H1 (cell line): ENCODE data around the gene DDX47. TPM values are rescaled to one million over a fixed set of nuclear protein-coding genes. Genes with fewer than 3 reads are reported as not detected.

Source experiments
- CTCF ChIA-PET: fragments of 300-600 bp; sonication (Branson Sonifier 250); formaldehyde crosslinking; loops from one replicate; lab custom pipeline; 2021; ENCODE audit not compliant: partially characterized antibody; lab: Charles Lee
- POLR2A ChIA-PET: fragments of 300-600 bp; sonication (Branson Sonifier 250); formaldehyde crosslinking; loops from one replicate; lab custom pipeline; 2021; ENCODE audit warnings: inconsistent platforms; ENCODE audit not compliant: partially characterized antibody; lab: Charles Lee
- DNase-seq, 2 experiments: peaks; one replicate each; pipeline versions ENCODE4 v3.0.0 to v3.0.0-alpha.2; 2010 to 2022; ENCODE audit warnings: low spot score in 2 of 2, low read depth in 1 of 2, mixed read lengths in 1 of 2
- FAIRE-seq: peaks from 2 replicates; lab custom pipeline; 2011; peaks lifted over from hg19 to GRCh38; lab: Jason Lieb, UNC
- H2AFZ ChIP-seq: 2 replicates; pipeline ENCODE4 v1.8.1; 2012; ENCODE audit warnings: low read length, inconsistent platforms
- H2AK5ac ChIP-seq: 2 replicates; pipeline ENCODE4 v1.6.1; 2013; ENCODE audit warnings: low read depth, low read length
- H2BK120ac ChIP-seq: replicated peaks from 2 replicates; pipeline ENCODE3; 2013; ENCODE audit warnings: low read depth, low read length, inconsistent platforms
- H2BK12ac ChIP-seq: 2 replicates; pipeline ENCODE4 v1.6.1; 2013; ENCODE audit warnings: low read depth, low read length
- H2BK15ac ChIP-seq: 2 replicates; pipeline ENCODE4 v1.6.1; 2013; ENCODE audit warnings: low read length
- H2BK20ac ChIP-seq: 2 replicates; pipeline ENCODE4 v1.6.1; 2013; ENCODE audit warnings: low read length
- H2BK5ac ChIP-seq: 2 replicates; pipeline ENCODE4 v1.6.1; 2013; ENCODE audit warnings: low read depth, low read length
- H3K14ac ChIP-seq: 2 replicates; pipeline ENCODE4 v1.6.1; 2013; ENCODE audit warnings: inconsistent platforms; ENCODE audit not compliant: insufficient read length
- H3K18ac ChIP-seq: 2 replicates; pipeline ENCODE4 v1.6.1; 2013; ENCODE audit warnings: low read length; ENCODE audit errors: extremely low read depth
- H3K23ac ChIP-seq: 2 replicates; pipeline ENCODE4 v1.6.1; 2013; ENCODE audit warnings: inconsistent platforms; ENCODE audit not compliant: insufficient read length
- H3K23me2 ChIP-seq: 2 replicates; pipeline ENCODE4 v1.6.1; 2013; ENCODE audit warnings: low read depth, low read length
- H3K27ac ChIP-seq: 2 replicates; pipeline ENCODE4 v1.6.1; 2011; ENCODE audit warnings: low read depth, low read length, inconsistent platforms
- H3K27me3 ChIP-seq, 4 experiments: replicated peaks in 1 of 4; 1 replicate in 1 of 4; 2 replicates in 3 of 4; pipeline versions ENCODE4 v1.6.1 to v1.8.1; 2011 to 2013; ENCODE audit warnings: low read length in 3 of 4, mild to moderate bottlenecking in 3 of 4, inconsistent platforms in 2 of 4, mixed read lengths in 2 of 4, moderate library complexity in 1 of 4; ENCODE audit not compliant: control insufficient read depth in 3 of 4, insufficient read depth in 3 of 4; ENCODE audit errors: extremely low read depth in 1 of 4
- H3K36me3 ChIP-seq, 4 experiments: 2 replicates each; pipeline versions ENCODE4 v1.6.1 to v1.8.1; 2011 to 2013; ENCODE audit warnings: mild to moderate bottlenecking in 4 of 4, low read length in 3 of 4, moderate library complexity in 2 of 4, control low read depth in 1 of 4, inconsistent platforms in 1 of 4; ENCODE audit not compliant: insufficient read depth in 4 of 4, control insufficient read depth in 2 of 4
- H3K4ac ChIP-seq: replicated peaks from 2 replicates; pipeline ENCODE3; 2013; ENCODE audit warnings: low read length, low read depth, mixed read lengths, inconsistent platforms; ENCODE audit not compliant: insufficient read length
- H3K4me1 ChIP-seq, 4 experiments: replicated peaks in 1 of 4; 1 replicate in 1 of 4; 2 replicates in 3 of 4; pipeline versions ENCODE4 v1.6.1 to v1.8.1; 2011 to 2013; ENCODE audit warnings: low read length in 3 of 4, inconsistent platforms in 2 of 4, mixed read lengths in 1 of 4; ENCODE audit not compliant: insufficient read depth in 4 of 4, control insufficient read depth in 3 of 4
- H3K4me2 ChIP-seq, 2 experiments: 2 replicates each; pipeline versions ENCODE4 v1.6.1 to v1.8.1; 2011 to 2013; ENCODE audit warnings: low read depth in 2 of 2, low read length in 2 of 2, control low read depth in 1 of 2, inconsistent platforms in 1 of 2, mild to moderate bottlenecking in 1 of 2; ENCODE audit not compliant: insufficient read depth in 1 of 2
- H3K4me3 ChIP-seq, 4 experiments: fragments of 200-600, 300-600 bp in 1 of 4; sonication (generic), shearing (Covaris generic), sonication (Bioruptor Twin) in 1 of 4; 2 replicates each; pipeline versions ENCODE4 v1.5.1 to v1.8.1; 2011 to 2016; ENCODE audit warnings: low read length in 4 of 4, low read depth in 3 of 4, control low read depth in 2 of 4, inconsistent platforms in 2 of 4, mild to moderate bottlenecking in 2 of 4, mixed read lengths in 1 of 4, moderate library complexity in 1 of 4; ENCODE audit not compliant: insufficient read depth in 2 of 4; ENCODE audit errors: extremely low read depth in 1 of 4
- H3K56ac ChIP-seq: replicated peaks from 2 replicates; pipeline ENCODE3; 2013; ENCODE audit warnings: low read depth, mild to moderate bottlenecking, mixed read lengths, low read length, inconsistent platforms; ENCODE audit not compliant: insufficient read length
- H3K79me1 ChIP-seq: 2 replicates; pipeline ENCODE4 v1.6.1; 2013; ENCODE audit warnings: low read depth, low read length, control low read depth
- H3K79me2 ChIP-seq, 2 experiments: 2 replicates each; pipeline versions ENCODE4 v1.6.1 to v1.8.1; 2012 to 2013; ENCODE audit warnings: low read length in 2 of 2, mild to moderate bottlenecking in 2 of 2, inconsistent platforms in 1 of 2; ENCODE audit not compliant: insufficient read depth in 2 of 2, control insufficient read depth in 1 of 2
- H3K9ac ChIP-seq, 4 experiments: replicated peaks in 1 of 4; 1 replicate in 1 of 4; 2 replicates in 3 of 4; pipeline versions ENCODE4 v1.6.1 to v1.8.1; 2011 to 2013; ENCODE audit warnings: low read depth in 3 of 4, low read length in 3 of 4, control low read depth in 2 of 4, mild to moderate bottlenecking in 2 of 4, moderate library complexity in 2 of 4, inconsistent platforms in 1 of 4; ENCODE audit errors: extremely low read depth in 1 of 4
- H3K9me3 ChIP-seq, 2 experiments: 2 replicates each; pipeline versions ENCODE4 v1.6.1 to v1.8.1; 2012 to 2013; ENCODE audit warnings: mild to moderate bottlenecking in 2 of 2, moderate library complexity in 2 of 2, control low read depth in 1 of 2, inconsistent platforms in 1 of 2, low read depth in 1 of 2, low read length in 1 of 2, mixed read lengths in 1 of 2; ENCODE audit not compliant: insufficient read depth in 2 of 2
- H4K20me1 ChIP-seq, 2 experiments: replicated peaks in 1 of 2; 2 replicates each; pipeline versions ENCODE3 to v1.8.1; 2011 to 2013; ENCODE audit warnings: inconsistent platforms in 2 of 2, low read length in 2 of 2, mild to moderate bottlenecking in 1 of 2; ENCODE audit not compliant: insufficient read depth in 2 of 2, control insufficient read depth in 1 of 2
- H4K5ac ChIP-seq: 2 replicates; pipeline ENCODE4 v1.6.1; 2013; ENCODE audit warnings: low read length, low read depth, mixed read lengths, inconsistent platforms; ENCODE audit not compliant: insufficient read length
- H4K8ac ChIP-seq: 2 replicates; pipeline ENCODE4 v1.8.0; 2013; ENCODE audit warnings: mild to moderate bottlenecking, moderate library complexity, low read length, inconsistent platforms; ENCODE audit not compliant: insufficient read depth; ENCODE audit errors: extremely low read depth
- H4K91ac ChIP-seq: replicated peaks from 2 replicates; pipeline ENCODE3; 2013; ENCODE audit warnings: low read length, mixed read lengths, inconsistent platforms; ENCODE audit not compliant: insufficient read length
- POLR2A ChIP-seq, 2 experiments: IDR thresholded peaks; 1 replicate in 1 of 2; 2 replicates in 1 of 2; pipeline ENCODE4 v1.6.1; 2011; ENCODE audit warnings: low read depth in 2 of 2, low read length in 2 of 2, mild to moderate bottlenecking in 2 of 2; ENCODE audit errors: control extremely low read depth in 1 of 2
- RNF2 ChIP-seq: fragments of 200-900, 300-1000 bp; sonication (generic); IDR thresholded peaks from 2 replicates; pipeline ENCODE4 v1.7.1; 2016; ENCODE audit warnings: borderline replicate concordance, low read depth, mild to moderate bottlenecking, antibody characterized with exemption, low read length; ENCODE audit not compliant: poor library complexity, severe bottlenecking; ENCODE audit errors: missing control alignments
- USF2 ChIP-seq: IDR thresholded peaks from 2 replicates; pipeline ENCODE4 v1.6.1; 2011; ENCODE audit warnings: low read length, improper control_type of control experiment
- WGBS, 2 experiments: shearing (Covaris generic) in 1 of 2; methylation state at CpG; one replicate each; pipeline versions ENCODE4 v1.1.6 to v1.1.7; 2013 to 2015; ENCODE audit warnings: low lambda C conversion rate in 2 of 2, mixed read lengths in 2 of 2, inconsistent platforms in 1 of 2, low coverage in 1 of 2, missing lambda C conversion rate in 1 of 2; ENCODE audit not compliant: insufficient replicate concordance in 2 of 2, insufficient coverage in 1 of 2, insufficient read length in 1 of 2; ENCODE audit errors: extremely low coverage in 1 of 2, missing lambda C conversion rate in 1 of 2; 5-methylcytosine and 5-hydroxymethylcytosine counted together
- polyA plus RNA-seq, 7 experiments: library from polyadenylated mRNA; depleted of rRNA in 3 of 7; stranded (reverse) in 5 of 7; unstranded in 2 of 7; fragments of >200 nt in 5 of 7; fragments of 200-250 nt in 2 of 7; gene quantifications; 1 replicate in 5 of 7; 2 replicates in 1 of 7; 4 replicates in 1 of 7; pipeline versions ENCODE4 v1.2.1 to v1.2.3, GENCODE V29; 2011 to 2013; ENCODE audit warnings: missing spikeins in 2 of 7, mixed read lengths in 2 of 7
- total RNA-seq: library from RNA; stranded (reverse); fragmentation: NEBNext Ultra II Directional; extraction: Animal tissue kit (Norgen Biotek cat#: 25700); gene quantifications from 2 replicates; pipeline ENCODE4 v1.2.1, GENCODE V29; 2021

The DDX47 gene
- total and polyA plus RNA-seq, 2 of the 8 experiments (the other 6 are each of a cell fraction or from before 2014, with no cell fraction given), result 54.4 to 74.2 TPM

- H3K23me2 ChIP-seq, result no peaks in the 10 kb centered on the region
- H3K4me3 ChIP-seq, result no peak overlapping the region
- H3K56ac ChIP-seq, result no peak overlapping the region
- H2AFZ ChIP-seq, result no peak overlapping the region
- peaks cover 23 to 73% (median 66%) of the 10 kb centered on the region in 4 experiments for H3K36me3 ChIP-seq
- peaks cover 0 to 12% of the 10 kb centered on the region in 2 experiments; a peak in 2 of 4 replicates for H3K79me2 ChIP-seq
- H4K91ac ChIP-seq, result no peak overlapping the region
- ChIA-PET POLR2A (no interaction called here), CTCF (no interaction called here)
- FAIRE-seq, result no peak
- H4K8ac ChIP-seq, result no peak overlapping the region
- no peak overlapping the region for H2AK5ac ChIP-seq
- no peak overlapping the region for H2BK120ac ChIP-seq
- no peaks in the 10 kb centered on the region for H3K79me1 ChIP-seq
- H3K4me2 ChIP-seq, result no peak overlapping the region
- no peak overlapping the region for H2BK12ac ChIP-seq
- no peak overlapping the region for H2BK20ac ChIP-seq
- no peaks in the 10 kb centered on the region for H3K9me3 ChIP-seq
- no peak overlapping the region for H2BK5ac ChIP-seq
- no peak overlapping the region for H4K5ac ChIP-seq
- H4K20me1 ChIP-seq, result no peaks in the 10 kb centered on the region
- TF ChIP-seq POLR2A (IDR thresholded peaks at IDR 0.05; ENCODE audit: control extremely low read depth in 1 of 2, low read depth in 2 of 2, low read length in 2 of 2) (no peak), RNF2 (no peak), USF2 (no peak)
- H3K27me3 ChIP-seq, result no peaks in the 10 kb centered on the region
- H3K4me1 ChIP-seq, result no peaks in the 10 kb centered on the region
- no peak overlapping the region for H3K4ac ChIP-seq
- no peak overlapping the region for H3K23ac ChIP-seq
- no peak for DNase-seq
- no peak overlapping the region for H3K27ac ChIP-seq
- H3K18ac ChIP-seq, result no peak overlapping the region
- WGBS, 2 experiments, result 95% methylated on average over 5 of the region's 5 CpGs; no CpG with 5 or more reads in 1 of the 2 experiments
- no peak overlapping the region for H3K9ac ChIP-seq
- H3K14ac ChIP-seq, result no peak overlapping the region
- H2BK15ac ChIP-seq, result no peak overlapping the region
Measured at GRCh38 chr12:12823811-12824210, 10.7 kb downstream of the DDX47 start.
